RCC 7860 (cell line): ENCODE measurements around the gene PRXL2A.
A peak's percentile ranks its signal among the peaks of the same experiment; 100 is the strongest.

Experiments
- DNase-seq: peaks from one replicate; pipeline ENCODE4 v3.0.0-alpha.2; 2015; ENCODE audit warnings: low spot score
- FAIRE-seq: peaks from 2 replicates; lab custom pipeline; 2012; peaks lifted over from hg19 to GRCh38; lab: Jason Lieb, UNC

PRXL2A gene

DNA sequence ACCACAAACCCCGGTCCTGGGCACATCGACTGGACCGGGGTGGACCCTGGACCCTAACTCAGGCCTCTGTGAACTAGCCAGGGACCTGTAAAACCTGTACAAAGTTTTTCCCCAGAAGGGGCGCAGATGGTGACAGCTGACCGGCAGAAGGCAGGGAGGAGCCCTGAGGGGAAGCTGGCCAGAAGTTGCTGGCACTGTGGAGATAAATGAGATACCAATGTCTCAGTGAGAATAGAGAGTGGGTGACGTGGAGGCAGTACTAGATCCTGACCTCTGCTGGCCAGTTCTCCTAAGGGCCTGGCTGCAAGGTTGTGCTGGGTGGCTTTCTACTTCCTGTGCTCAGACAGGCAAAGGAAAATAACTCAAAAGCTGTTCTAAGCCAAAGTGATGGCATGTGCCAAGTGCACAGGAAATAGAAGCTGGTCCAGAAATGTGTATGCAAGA is 35.2 kb downstream of the PRXL2A start:
- DNase-seq (peak; percentile 54), FAIRE-seq (no peak)

GRCh38 chr10:80444124-80444523 is 35.8 kb downstream of the PRXL2A start:
- DNase-seq: peak; percentile 16

GRCh38 chr10:80444646-80445319 is 36.4 kb downstream of the PRXL2A start:
- DNase-seq: peak; percentile 75
- FAIRE-seq: no peak

More at GRCh38 chr10:80444124-80444523, 35.8 kb downstream of the PRXL2A start:
- no peak for FAIRE-seq

DNA sequence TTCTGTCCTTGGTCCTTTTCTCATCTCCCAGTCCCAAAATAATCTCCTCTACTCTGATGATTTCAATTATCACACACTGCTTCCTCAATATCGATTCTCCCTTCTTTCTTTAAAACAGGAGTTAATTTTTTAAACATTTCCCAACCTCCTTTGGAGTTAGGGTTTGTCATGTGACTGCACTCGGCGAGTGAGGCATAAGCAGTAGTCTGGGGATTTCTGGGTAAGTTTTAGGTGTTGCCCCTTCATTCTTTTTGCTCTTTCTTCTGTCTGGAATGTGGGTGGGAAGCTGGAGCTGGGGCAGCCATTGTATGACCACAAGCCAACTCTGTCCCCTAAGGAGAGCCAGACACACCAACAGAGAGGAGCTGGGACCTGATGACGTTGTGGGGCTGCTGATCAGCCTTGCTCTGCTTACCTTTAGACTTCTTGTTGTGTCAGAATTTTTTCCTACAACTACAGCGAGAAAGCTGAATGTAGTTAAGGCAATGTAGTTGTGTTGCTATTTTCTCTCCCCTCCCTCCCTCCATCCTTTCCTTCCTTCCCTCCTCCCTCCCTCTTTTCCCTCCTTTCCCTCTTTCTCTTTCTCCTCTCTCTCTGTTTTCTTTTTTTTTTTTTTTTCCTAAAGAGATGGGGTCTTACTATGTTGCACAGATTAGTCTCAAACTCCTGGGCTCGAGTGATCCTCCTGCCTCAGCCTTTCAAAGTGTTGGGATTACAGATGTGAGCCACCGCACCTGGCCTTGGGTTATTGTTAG is 39.3 kb downstream of the PRXL2A start:
- FAIRE-seq: no peak
- DNase-seq: no peak

DNA sequence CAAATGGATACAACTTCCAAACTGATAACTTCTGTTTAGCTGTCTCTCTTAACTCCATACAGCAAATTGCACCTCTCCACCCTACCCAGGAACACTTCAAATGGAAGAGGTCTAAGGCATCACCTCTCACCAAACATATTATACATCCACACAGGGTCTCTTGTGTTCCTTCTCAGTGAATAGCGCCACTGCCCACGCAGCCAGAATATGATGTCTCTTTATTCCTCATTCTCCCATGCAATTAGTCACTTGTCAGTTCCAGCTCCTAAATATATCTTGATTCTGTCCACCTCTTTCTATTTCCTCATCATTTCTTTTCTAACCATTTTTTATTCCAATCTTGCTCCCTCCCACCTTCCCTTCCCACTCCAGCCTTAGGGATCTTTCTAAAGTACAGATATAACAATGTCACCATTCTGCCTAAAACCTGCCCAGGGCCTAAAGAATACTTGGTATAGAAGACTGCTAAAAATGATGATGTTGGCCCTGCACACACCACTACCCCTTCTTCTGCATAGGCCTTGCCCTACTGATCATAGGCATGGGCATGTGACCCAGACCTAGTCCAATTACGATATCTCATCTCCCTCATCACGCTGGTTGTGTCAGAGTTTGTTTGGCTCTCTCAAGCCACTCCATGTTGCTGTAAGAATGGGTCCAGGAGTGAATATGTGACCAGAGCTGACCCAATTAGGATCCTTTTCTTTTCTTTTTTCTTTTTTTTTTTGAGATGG is 40.0 kb downstream of the PRXL2A start:
- no peak for FAIRE-seq
- DNase-seq: no peak

DNA sequence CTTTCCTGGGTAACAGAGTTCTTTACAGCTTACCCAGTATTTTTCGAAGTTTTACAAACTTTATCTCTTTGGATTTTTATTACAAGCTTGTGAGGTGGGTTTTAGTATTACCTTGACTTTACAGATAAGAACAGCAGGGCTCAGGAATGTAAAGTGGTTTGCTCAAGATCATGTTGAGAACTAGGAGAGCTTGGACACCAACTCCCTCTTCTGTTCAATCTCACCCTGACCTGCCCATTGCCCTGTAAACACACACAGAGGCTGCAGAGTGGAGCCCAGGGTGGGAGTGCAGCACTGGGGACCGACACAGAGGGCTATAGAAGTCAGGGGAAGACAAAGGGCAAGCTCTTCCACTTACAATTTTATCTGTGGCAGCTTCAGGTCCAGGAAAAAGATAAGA is 41.2 kb downstream of the PRXL2A start:
- FAIRE-seq: no peak

GRCh38 chr10:80451132-80451531 is 42.8 kb downstream of the PRXL2A start:
- DNase-seq (no peak), FAIRE-seq (no peak)

More for the DNA sequence above, 41.2 kb downstream of the PRXL2A start:
- no peak for DNase-seq

GRCh38 chr10:80452069-80452468 is 43.7 kb downstream of the PRXL2A start:
- DNase-seq (no peak), FAIRE-seq (no peak)

GRCh38 chr10:80452640-80453039 is 44.3 kb downstream of the PRXL2A start:
- no peak for FAIRE-seq
- no peak for DNase-seq

DNA sequence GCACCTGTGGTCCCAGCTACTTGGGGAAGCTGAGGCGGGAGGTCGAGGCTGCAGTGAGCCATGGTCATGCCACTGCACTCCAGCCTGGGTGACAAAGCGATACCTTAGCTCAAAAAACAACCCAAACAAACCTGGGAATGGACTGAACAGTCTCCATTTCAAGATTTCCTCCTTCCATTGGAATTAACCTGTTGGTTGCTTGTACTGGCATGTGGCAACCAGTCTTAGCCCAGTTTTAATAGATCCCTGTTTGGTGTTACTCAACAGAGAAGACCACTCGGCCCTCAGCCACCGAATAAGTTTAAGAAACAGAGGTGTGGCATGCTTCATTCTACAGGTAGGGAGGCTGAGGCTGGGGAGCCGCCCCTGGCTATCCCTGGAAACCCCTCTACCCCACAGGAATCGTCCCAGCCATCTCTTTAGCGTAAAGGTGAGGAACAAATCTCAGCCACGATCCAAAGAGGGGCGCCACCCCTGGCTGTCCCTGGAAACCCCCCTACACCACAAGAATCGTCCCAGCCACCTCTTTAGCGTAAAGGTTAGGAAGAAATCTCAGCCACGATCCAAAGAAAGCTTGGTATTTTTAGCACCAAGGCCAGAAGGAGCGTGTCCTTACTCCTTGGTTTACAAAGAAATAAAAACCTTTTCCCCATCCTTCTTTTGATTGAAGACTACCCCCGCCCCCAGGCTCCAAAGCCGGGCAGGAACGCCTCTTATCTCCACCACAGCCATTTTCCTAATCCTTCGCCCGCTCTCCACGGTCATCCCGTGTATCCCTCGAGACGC is 44.9 kb downstream of the PRXL2A start:
- FAIRE-seq (no peak), DNase-seq (no peak)

DNA sequence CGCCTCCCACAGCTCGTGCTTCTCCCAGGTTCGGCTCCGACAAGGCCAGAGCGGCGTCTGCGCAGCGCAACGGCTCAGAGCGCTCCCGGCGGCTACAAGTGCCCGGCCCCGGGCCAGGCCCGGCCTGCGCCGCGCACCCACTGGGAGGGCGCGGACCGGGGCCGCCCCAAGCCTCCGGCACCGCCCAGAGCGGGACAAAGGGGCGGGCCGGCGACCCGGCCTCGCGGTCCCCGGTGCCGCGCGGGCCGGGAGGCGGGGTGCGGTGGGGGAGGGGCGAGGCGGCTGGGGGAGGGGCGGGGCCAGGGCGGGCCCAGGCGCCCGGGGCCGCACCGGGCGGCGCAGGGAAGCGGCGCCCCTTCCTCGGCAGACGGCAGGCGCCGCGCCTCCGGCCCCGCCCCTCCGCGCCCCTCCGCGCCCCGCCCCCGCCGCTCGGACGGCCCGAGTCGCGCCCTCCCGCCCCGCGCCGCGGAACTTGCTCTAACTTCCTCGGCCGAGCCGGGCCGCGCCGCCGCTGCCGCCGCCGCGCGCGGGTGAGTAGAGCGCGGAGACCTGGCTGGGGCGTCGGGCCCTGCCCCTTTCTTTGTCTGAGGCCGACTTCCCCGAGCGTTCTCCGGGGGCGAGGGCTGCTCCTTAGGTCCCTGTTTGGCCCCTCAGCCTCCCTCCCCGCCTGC is 45.6 kb downstream of the PRXL2A start, which contains the start of gene TSPAN14:
Gene TSPAN14 (plus strand): TSS at position 469 of the 671 bp plus-strand sequence. CDS start 34,924 bp downstream, outside the sequence.
- DNase-seq (peak; percentile 61), FAIRE-seq (no peak)

DNA sequence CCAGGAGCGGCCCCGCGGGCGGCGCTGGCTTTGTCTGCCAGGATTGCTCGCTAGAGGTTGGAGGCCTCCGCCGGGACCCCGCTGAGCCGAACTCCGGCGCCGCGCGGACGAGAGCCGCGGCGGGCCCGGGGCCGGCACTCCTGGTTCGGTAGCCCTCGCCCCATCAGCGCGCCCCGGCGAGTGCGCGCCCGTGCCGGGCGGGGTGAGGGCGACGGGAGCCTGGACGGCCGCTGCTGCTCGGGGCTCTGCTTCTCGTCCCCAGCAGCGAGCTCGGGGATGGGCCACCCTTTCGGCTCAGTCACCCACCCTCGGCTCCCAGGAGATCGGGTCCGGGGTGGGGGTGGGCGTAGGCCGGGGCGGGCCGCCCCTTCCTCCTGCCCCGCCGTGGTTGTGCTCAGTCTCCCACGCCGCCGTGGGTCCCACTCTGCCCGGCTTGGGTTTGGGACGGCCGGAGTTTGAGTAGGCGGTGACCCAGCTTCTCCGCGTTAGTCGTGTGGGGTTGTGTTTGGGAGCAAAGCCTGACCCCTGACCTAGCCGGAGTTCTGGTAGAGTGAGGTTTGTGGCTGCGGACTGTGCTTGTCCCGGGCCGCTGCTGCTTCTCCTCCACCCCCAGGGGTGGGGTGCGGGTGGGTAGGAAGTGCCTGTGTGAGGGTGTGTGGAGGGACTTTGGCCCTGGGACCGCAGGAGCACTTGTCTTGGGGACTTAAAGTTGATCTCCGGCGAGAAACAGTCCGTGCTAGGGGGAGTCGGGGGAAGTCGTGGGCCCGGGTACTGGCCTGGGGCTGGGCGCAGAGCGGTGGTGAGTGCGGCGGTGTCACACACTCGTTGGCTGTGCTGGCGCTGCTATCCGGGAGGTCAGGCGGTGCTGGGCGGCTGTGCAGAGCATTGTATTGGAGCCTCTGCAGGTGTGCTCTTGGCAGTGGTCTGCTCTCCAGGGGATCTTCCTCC is 46.4 kb downstream of the PRXL2A start:
- FAIRE-seq (no peak), DNase-seq (no peak)

DNA sequence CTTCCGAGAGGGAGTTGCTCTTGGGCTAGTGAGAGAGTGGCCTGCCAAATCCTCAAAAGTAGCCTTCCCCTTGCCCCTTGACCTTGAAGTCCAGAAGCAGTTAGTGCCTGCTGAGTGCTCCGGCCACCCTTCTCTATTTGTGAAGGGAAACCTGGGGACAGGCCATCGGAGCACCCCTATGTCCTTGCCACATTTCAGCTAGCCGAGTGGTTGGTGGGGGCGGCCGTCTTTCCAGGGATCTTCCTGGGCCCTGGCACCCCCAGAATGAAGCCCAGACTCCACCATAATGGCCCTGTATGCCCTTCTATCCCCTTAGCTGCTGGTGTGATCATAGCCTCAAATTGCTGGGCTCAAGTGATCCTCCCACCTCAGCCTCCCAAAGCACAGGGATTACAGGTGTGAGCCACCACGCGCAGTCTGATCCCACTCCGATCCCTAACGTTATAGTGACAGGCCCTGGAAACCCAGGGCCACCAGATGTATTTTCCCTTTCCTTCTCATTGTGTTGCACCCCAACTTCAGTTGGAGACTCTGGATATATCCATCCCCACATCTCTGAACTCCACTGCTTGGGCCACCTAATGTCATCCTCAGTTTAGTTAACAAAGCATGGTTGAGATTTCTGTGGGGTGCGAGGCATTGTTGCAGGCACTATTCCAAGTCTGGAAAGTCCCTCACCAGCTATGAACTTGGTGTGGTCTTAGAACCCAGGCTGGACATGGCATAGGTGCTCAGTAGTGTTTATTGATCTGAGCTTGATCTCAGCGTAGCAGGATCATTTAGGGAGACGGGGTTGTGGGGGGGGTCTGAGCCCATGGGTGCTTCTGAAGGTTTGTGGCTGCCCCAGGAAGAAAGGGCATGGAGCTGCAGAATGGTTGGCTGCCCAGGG is 47.4 kb downstream of the PRXL2A start:
- no peak for DNase-seq
- FAIRE-seq: no peak

- DNase-seq (no peak), FAIRE-seq (no peak)
These were observed 49.4 kb downstream of the PRXL2A start for GRCh38 chr10:80457554-80458262.

DNA sequence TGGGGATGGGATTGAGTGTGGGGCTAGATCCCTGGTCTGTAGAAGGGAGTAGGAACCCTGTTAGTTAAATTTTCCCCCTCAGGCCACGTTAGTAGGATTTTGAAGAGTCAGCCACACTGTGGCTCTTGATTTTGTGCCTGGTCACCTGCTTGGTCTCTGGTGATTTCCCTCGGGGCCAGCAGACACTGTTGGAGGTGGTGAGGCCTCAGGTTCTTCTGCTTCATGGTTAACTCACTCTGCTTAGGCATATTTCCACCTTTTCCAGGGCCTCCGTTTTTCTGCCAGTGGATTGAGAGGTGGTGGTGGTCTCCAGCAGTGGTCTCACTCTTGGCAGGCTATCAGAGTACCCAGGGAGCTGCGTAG is 49.9 kb downstream of the PRXL2A start:
- no peak for FAIRE-seq
- DNase-seq: no peak

- FAIRE-seq (no peak), DNase-seq (no peak)
These were observed 50.3 kb downstream of the PRXL2A start for GRCh38 chr10:80458638-80459037.

DNA sequence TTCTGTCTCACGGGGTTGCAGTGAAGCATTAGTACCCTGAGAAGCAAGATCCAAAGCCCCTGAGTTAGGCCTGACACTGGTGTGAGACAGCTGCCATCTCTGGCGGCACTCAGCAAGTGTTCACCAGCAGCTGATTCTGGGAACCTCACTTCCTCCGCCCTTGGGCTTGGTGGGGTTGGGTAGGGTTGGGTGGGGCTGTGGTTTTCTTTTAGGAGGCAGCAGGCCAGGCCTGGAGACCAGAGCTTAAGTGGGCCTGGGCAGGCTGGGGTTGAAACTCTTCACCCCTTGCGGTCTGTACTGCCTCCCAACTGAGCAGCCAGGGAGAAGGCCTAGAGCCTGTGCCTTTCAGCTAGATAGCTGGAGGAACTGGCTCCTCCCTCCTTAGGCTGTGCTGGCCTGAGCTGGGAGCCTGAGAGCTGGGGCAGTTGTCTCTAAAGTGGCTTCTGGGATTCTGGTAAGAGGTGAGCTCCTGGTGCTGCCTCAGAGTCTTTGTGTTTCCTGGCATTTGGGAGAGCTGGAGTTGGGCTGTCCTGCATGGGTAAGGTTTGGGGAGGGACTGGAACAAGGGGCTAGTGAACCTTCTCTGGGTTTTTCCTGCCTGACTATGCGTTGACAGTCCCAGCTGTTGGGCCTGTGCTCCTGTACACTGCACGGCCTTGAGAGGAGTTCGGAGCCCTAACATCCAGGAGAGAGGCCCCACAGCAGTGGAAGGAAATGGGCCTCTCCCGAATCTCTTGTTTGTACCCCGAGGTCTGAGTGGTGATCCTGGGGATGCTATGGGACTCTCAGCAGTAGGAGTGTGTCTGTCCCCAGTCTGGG is 50.9 kb downstream of the PRXL2A start:
- FAIRE-seq (no peak), DNase-seq (peak; percentile 38)
